Loucy (cell line): ENCODE data around the gene SLC25A21.

Experiments used
- H2AFZ ChIP-seq: fragments of 200-600 bp; sonication (generic); 2 replicates; pipeline ENCODE4 v1.6.0; 2016; ENCODE audit warnings: antibody characterized with exemption, mild to moderate bottlenecking, low read length, moderate library complexity
- H3F3A ChIP-seq: fragments of 200-600 bp; 2 replicates; pipeline ENCODE4 v1.6.0; 2016; ENCODE audit warnings: antibody characterized with exemption, low read depth, mild to moderate bottlenecking
- H3K27me3 ChIP-seq: fragments of 200-600 bp; sonication (generic); 2 replicates; pipeline ENCODE4 v1.6.1; 2014; ENCODE audit warnings: low read length, mild to moderate bottlenecking; ENCODE audit not compliant: insufficient read depth, poor library complexity, severe bottlenecking
- H3K36me3 ChIP-seq: fragments of 200-600 bp; sonication (generic); 2 replicates; pipeline ENCODE4 v1.6.1; 2016; ENCODE audit warnings: low read length; ENCODE audit not compliant: insufficient read depth
- H3K4me1 ChIP-seq: fragments of 200-600 bp; sonication (generic); 2 replicates; pipeline ENCODE4 v1.5.1; 2014; ENCODE audit warnings: low read length, mild to moderate bottlenecking; ENCODE audit not compliant: insufficient read depth, poor library complexity, severe bottlenecking
- H3K4me2 ChIP-seq: fragments of 200-600 bp; sonication (generic); 2 replicates; pipeline ENCODE4 v1.6.0; 2014; ENCODE audit warnings: antibody characterized with exemption, low read length, low read depth, mild to moderate bottlenecking; ENCODE audit not compliant: poor library complexity, severe bottlenecking
- H3K4me3 ChIP-seq: fragments of 200-600 bp; sonication (generic); 2 replicates; pipeline ENCODE4 v1.5.1; 2014; ENCODE audit warnings: low read length, mild to moderate bottlenecking, mixed read lengths; ENCODE audit not compliant: poor library complexity, severe bottlenecking
- H3K79me2 ChIP-seq: fragments of 200-600 bp; sonication (generic); 2 replicates; pipeline ENCODE4 v1.6.1; 2014; ENCODE audit warnings: low read length; ENCODE audit not compliant: insufficient read depth
- H3K9ac ChIP-seq: fragments of 200-600 bp; sonication (generic); 2 replicates; pipeline ENCODE4 v1.6.0; 2014; ENCODE audit warnings: mild to moderate bottlenecking, low read depth, low read length, moderate library complexity; ENCODE audit not compliant: poor library complexity, severe bottlenecking
- H3K9me2 ChIP-seq: fragments of 200-600 bp; sonication (generic); replicated peaks from 2 replicates; pipeline ENCODE4 v1.6.1; 2016; ENCODE audit warnings: low read depth, low read length, mixed read lengths
- H3K9me3 ChIP-seq: fragments of 200-600 bp; sonication (generic); 2 replicates; pipeline ENCODE4 v1.6.1; 2014; ENCODE audit warnings: mild to moderate bottlenecking, antibody characterized with exemption, low read length, low read depth; ENCODE audit not compliant: insufficient read depth
- H4K20me1 ChIP-seq: fragments of 200-600 bp; sonication (generic); 2 replicates; pipeline ENCODE4 v1.6.0; 2014; ENCODE audit warnings: antibody characterized with exemption, low read length, mild to moderate bottlenecking; ENCODE audit not compliant: insufficient read depth, poor library complexity, severe bottlenecking
- EZH2phosphoT487 ChIP-seq: fragments of 200-600 bp; IDR thresholded peaks from 2 replicates; pipeline ENCODE4 v1.6.1; 2018; ENCODE audit warnings: antibody characterized with exemption, mild to moderate bottlenecking, moderate library complexity, borderline replicate concordance
- TF ChIP-seq, protein P1 (sequence below): fragments of 200-600 bp; sonication (generic); conservative IDR thresholded peaks from 2 replicates; pipeline ENCODE4 v1.5.1; 2014; ENCODE audit warnings: mild to moderate bottlenecking, antibody characterized with exemption, low read length

The SLC25A21 gene

DNA sequence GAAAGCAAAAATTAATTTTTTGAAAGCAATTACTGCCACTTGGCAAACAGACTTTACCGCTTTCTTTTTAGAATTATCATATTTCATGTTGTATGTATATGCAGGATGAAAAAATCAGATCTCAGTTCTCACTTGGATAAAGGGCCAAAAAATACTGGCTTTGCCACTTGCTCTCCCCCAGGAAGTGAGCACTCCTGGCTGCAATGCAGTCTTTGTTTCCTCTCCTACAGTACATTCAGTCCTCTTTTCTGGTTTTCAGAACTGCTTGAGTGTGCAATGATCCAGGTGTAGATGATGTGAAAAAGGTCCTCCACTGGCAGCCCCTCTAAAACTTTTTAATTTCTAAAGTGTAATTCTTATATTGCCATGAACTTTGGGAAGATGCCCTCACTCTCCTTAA lies 183.4 kb downstream of the SLC25A21 start:
- H3K9ac ChIP-seq = no peak overlapping the region
- no peaks in the 10 kb centered on the region for H4K20me1 ChIP-seq
- no peaks in the 10 kb centered on the region for H3F3A ChIP-seq
- no peaks in the 10 kb centered on the region for H3K27me3 ChIP-seq
- H3K79me2 ChIP-seq = no peaks in the 10 kb centered on the region
- TF ChIP-seq, protein P1, sequence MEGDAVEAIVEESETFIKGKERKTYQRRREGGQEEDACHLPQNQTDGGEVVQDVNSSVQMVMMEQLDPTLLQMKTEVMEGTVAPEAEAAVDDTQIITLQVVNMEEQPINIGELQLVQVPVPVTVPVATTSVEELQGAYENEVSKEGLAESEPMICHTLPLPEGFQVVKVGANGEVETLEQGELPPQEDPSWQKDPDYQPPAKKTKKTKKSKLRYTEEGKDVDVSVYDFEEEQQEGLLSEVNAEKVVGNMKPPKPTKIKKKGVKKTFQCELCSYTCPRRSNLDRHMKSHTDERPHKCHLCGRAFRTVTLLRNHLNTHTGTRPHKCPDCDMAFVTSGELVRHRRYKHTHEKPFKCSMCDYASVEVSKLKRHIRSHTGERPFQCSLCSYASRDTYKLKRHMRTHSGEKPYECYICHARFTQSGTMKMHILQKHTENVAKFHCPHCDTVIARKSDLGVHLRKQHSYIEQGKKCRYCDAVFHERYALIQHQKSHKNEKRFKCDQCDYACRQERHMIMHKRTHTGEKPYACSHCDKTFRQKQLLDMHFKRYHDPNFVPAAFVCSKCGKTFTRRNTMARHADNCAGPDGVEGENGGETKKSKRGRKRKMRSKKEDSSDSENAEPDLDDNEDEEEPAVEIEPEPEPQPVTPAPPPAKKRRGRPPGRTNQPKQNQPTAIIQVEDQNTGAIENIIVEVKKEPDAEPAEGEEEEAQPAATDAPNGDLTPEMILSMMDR = no peak
- no peak for TF ChIP-seq EZH2phosphoT487
- no peaks in the 10 kb centered on the region for H3K36me3 ChIP-seq
- no peak overlapping the region for H3K4me2 ChIP-seq
- no peak overlapping the region for H3K4me3 ChIP-seq
- no peaks in the 10 kb centered on the region for H3K9me3 ChIP-seq
- H3K9me2 ChIP-seq = no peaks in the 10 kb centered on the region
- H3K4me1 ChIP-seq = no peaks in the 10 kb centered on the region
- H2AFZ ChIP-seq = no peak overlapping the region

DNA sequence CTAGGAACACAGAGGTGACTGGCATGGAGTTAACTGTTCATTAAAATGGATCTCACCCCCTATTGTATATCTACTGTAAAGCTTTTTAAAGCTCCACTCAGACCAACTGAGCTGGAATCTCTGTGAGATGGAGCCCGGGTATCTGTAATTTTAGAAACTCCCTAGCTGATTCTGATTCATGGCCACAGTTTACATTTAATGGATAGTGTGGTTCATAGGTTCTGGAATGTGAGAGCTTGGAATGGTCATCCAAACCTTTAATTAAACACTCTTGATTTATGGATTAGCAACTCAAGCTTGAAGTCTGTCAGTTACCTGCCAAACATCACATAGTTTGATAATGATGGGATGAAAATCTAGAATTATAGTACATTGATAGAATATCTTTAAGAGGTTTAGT lies 183.8 kb downstream of the SLC25A21 start:
- Histone ChIP-seq H3F3A (no peaks in the 10 kb centered on the region), H3K9me3 (no peaks in the 10 kb centered on the region), H3K79me2 (no peaks in the 10 kb centered on the region), H3K4me2 (no peak overlapping the region), H3K9me2 (no peaks in the 10 kb centered on the region), H3K27me3 (no peaks in the 10 kb centered on the region), H3K9ac (no peak overlapping the region), H2AFZ (no peak overlapping the region), H3K36me3 (no peaks in the 10 kb centered on the region), H3K4me3 (no peak overlapping the region), H4K20me1 (no peaks in the 10 kb centered on the region), H3K4me1 (no peaks in the 10 kb centered on the region)
- TF ChIP-seq, protein P1 = no peak
- TF ChIP-seq EZH2phosphoT487 = no peak

DNA sequence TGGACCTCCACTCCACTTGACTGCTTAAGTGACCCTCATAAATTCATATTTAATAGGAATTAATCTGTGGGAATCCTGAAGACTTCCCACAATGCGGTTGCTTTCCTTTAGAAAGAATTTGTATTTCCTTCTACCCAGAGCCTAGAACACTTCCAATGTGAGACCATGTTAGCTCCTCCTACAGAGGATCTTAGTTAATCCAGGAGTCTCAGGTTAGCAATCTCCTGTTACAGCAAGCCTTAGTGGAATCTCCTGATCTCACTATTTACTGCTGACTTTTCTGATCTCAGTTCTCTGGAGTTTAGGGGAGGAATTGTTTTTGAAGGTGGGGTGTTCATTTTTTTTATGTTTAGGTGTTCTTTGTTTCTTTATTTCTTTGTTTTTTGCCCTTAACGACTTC lies 186.0 kb downstream of the SLC25A21 start:
- Histone ChIP-seq H3K9me3 (no peaks in the 10 kb centered on the region), H3K27me3 (no peaks in the 10 kb centered on the region), H3K79me2 (no peaks in the 10 kb centered on the region), H3K4me1 (no peaks in the 10 kb centered on the region), H4K20me1 (no peaks in the 10 kb centered on the region), H3K9me2 (no peaks in the 10 kb centered on the region), H3F3A (no peaks in the 10 kb centered on the region), H3K36me3 (no peaks in the 10 kb centered on the region), H3K4me2 (no peak overlapping the region), H2AFZ (no peak overlapping the region), H3K9ac (no peak overlapping the region), H3K4me3 (no peak overlapping the region)
- TF ChIP-seq EZH2phosphoT487 = no peak
- TF ChIP-seq, protein P1 = no peak
